ENCODE data around the gene MYH6.
"Not testable (repeated sequence)": the region's sequence is repeated elsewhere in the genome, so short reads cannot be mapped to it uniquely, and the experiment has no call there.

The MYH6 gene

GRCh38 chr14:23413681-23414080 is 5.6 kb upstream of the MYH6 start:
- no peak for DNase-seq

GRCh38 chr14:23411563-23412525 is 3.8 kb upstream of the MYH6 start:
- DNase-seq = no peak

GRCh38 chr14:23409966-23410635 is 2.0 kb upstream of the MYH6 start:
- DNase-seq = no peak

- DNase-seq = no peak
Measured at GRCh38 chr14:23409475-23409874, 1.4 kb upstream of the MYH6 start.

- no peak for DNase-seq
Measured at GRCh38 chr14:23408307-23408630, 196 bp upstream of the MYH6 start.

- no peak for DNase-seq
Measured at GRCh38 chr14:23406725-23407355, 1.2 kb downstream of the MYH6 start.

GRCh38 chr14:23406244-23406643 is 1.8 kb downstream of the MYH6 start:
- DNase-seq = no peak

DNA sequence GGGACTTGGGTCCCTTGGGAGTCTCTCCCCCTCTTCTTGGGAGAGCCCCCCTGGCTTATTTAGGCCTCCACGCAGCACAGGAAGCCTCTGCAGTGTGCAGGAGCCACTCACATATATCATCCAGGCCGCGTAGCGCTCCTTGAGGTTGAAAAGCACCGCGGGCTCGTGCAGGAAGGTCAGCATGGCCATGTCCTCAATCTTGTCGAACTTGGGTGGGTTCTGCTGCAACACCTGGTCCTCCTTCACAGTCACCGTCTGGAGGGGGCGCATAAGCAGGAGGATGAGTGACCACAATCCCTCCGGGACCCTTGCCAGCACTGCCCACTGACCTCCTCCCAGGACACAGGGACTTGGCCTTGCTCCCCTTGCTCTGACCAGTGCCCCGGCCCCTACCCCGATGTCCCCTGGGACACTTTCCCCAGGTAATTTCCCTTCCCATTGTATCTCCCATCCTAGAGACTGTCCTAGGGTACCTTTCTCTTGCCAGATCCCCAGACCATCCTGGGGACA is 2.5 kb downstream of the MYH6 start:
- DNase-seq = no peak

DNA sequence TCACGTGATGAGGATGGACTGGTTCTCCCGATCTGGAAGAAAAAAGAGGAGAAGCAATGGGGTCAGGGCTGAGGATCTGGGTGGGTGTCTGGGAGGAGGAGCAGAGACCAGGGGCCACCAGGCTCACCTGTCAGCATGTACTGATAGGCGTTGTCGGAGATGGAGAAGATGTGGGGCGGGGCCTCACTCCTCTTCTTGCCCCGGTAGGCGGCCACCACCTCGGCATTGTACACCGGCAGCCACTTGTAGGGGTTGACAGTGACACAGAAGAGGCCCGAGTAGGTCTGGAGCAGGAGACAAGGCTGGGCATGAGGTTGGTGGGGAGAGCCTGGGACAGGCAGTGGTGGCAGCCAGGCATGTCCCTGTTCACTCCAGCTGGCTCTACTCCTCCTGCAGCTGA is 3.0 kb downstream of the MYH6 start:
- no peak for DNase-seq

DNA sequence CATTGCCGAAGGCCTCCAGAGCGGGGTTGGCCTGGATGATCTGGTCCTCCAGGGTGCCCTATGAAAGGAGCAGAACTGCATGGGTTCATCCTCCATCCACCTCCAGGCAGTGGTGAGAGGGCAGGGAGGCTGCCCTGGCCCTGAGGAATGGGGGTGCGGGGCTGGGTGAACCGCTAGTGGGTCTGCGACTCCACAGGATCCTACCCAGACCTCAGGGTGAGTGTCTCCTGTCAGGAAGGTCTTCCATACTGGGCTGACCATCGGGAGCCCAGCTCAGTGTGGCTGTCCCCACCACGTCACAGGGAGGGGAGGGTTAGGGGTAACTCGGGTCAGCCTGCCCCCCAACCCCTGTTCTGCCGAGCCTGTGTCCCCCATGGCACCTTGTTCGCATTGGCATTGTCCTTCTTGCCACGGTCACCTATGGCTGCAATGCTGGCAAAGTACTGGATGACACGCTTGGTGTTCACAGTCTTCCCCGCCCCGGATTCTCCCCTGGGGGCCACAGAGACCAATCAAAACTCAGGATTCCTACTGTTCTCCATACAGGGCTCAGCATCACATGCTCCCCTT is 3.7 kb downstream of the MYH6 start:
- no peak for DNase-seq

DNA sequence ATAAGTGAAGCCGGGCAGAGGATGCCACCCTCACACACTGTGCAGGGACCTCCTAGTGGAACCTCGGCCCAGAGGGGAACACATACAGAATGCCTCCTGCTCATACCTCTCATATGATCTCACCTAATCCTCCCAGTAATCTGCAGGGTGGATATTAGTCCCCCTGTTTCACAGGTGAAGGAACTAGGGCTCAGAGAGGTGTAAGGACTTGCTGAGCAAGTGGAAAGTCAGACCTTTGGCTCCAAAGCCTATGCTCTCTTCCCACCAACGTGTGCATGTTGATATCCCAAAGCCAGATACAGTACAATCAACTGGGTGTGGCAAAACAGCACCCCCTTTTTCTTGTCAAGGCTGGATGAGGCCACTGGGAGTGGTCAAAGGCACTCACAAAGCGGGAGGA is 4.2 kb downstream of the MYH6 start:
- no peak for DNase-seq

GRCh38 chr14:23403139-23403438 is 5.0 kb downstream of the MYH6 start:
- no peak for DNase-seq

DNA sequence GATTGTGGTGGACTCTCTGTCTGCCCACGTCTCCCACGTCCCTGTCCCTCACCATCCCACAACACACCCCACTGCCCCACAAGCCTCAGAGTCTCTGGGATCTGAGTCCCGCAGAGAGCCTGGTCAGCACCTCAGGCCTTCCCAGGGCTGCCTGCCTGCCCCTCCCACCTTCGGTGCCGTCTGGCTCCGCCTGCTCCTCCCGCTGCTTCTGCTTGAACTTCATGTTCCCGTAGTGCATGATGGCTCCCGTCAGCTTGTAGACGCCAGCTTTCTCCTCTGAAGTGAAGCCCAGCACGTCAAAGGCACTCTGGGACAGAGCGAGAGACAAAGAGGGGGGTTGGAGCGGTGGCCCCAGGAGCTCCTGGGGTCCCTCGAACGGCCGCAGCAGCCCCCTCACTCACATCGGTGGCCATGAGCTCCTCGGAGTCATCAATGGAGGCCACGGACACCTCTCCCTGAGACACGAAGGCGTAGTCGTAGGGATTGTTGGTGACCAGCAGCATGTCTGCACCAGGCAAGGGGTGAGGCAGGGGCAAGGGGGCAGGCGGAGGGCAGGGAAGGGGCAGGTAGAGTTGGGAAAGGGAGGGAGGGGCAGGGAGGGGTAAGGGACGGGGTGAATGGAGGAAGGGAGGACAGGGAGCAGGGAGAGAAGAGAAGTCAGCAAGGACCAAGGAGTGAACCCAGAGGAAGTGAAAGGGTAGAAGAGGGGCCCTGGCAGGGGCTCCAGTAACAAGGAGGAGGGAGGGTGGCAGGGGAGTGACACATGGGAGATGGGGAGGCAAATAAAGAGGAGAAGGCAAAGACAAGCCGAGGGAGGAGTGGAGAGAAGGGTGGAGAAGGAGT is 5.6 kb downstream of the MYH6 start:
- DNase-seq = no peak

DNA sequence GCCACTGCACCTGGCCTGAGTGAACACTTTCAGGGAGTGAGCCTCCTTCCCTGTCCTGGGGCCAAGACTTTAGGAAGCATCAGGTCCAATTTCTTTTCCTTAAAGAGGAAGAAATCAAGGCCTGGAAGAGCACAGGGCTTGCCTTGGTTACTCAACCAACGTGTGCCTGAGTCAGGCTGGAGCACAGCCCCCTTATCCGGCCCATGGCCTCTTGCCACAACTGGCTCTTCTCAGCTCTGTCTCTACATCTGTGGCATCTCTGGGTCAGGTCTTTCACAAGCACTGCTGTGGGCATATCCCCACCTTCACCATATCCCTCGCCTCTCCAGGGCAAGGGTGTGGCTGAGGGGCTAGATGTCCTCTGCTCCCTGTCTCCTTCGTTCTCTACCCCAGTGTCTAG is 6.8 kb downstream of the MYH6 start:
- DNase-seq = no peak

DNA sequence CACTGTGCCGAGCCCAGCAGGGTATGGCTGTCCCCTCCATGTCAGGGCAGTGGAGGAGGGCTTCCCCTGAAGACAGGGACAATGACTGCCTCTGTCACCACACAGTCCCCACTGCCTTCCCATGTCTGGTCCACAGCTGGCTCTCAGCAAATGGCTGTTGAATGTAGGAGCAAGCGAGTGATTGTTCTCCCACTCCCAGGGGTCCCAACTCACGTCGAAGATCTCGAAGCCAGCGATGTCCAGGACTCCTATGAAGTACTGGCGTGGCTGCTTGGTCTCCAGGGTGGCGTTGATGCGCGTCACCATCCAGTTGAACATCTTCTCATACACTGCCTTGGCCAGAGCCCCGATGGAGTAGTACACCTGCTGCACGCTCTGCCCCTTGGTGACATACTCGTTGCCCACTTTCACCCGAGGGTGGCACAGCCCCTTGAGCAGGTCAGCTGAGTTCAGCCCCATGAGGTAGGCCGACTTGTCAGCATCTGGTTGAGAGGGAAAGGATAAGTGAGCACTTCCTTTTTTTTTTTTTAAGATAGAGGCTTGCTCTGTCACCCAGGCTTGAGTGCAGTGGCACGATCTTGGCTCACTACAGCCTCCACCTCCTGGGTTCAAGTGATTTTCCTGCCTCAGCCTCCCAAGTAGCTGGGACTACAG is 7.5 kb downstream of the MYH6 start:
- DNase-seq = not testable (repeated sequence)

GRCh38 chr14:23399591-23399990 is 8.5 kb downstream of the MYH6 start:
- no peak for DNase-seq

- no peak for DNase-seq
Measured at GRCh38 chr14:23399136-23399535, 8.9 kb downstream of the MYH6 start.

DNA sequence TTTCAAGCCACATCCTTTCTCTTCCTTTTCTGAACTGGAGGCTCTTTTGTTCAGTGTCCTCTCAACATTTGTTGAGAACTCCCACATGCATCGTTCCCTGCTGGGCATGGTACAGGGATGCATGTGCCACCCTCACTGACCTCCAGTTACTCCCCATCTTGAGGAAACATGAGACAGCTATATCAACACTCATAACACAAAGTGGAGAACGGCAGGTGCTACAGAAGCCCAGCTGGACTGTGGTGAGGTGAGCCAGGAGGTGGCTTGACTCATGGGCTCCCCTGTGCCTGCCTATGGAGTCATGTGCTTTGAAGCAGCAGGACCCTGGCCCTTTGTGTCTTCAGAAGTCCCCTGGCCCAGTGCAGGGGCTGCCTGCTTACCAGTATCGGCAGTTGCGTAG is 9.7 kb downstream of the MYH6 start:
- no peak for DNase-seq

DNA sequence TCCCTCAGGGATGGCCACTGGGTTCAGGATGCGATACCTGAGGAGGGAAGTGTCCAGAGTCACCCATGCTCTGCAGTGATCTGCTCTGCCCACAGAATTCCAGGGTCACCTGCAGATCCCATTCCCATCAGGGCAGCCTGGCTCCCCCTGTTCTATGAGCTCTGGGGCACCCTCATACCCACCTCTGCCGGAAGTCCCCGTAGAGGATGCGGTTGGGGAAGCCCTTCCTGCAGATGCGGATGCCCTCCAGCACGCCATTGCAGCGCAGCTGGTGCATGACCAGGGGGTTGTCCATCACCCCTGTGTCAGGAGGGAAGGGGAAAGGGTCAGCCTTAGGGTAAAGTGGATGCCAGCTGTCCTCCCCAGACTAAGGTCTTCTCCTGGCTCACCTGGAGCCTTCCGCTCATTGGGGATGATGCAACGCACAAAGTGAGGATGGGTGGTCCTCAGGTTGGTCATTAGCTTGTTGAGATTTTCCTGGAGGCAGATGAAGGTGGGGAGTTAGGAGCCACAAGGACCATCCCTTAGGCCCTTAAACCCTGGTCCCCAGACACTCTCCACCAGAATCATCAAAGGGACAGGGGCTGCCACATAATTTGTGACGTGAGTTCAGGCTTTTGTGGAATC is 11.2 kb downstream of the MYH6 start:
- DNase-seq = no peak

- DNase-seq = no peak
Measured at GRCh38 chr14:23396126-23396525, 11.9 kb downstream of the MYH6 start.

DNA sequence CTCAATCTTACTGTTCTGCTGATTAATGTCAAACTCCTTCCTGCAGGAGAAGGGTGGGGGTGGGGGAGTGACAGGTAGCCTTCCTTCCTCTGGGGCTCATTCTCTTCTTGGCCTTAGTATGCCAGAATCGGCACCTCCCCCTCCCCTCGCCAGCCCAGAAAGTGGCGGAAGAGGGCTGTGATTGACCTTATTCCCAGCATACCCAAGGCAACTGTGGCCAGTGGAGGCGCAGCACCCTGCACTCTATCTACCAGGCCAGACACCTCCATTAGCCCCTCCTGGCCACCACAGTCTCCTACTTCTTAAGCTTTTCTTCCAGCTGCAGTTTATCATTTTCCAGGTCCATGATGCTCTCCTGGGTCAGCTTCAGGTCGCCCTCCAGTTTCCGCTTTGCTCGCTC is 15.5 kb downstream of the MYH6 start:
- DNase-seq = no peak

DNA sequence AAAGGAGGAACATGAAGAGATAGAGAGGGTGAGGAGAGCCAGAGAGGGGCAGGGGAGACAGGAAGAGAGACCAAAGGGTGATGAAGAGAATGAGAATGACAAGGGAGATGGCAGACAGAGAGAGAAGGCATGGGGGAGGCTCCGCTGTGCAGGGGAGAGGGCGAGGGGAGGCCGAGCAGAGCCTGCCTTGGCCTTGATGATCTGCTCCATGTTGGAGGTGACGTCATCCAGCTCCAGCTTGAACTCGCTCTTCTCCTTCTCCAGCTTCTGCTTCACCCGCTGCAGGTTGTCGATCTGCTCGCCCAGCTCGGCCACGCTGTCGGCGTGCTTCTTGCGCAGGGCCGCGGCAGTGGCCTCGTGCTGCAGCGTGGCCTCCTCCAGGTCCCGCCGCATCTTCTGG is 18.2 kb downstream of the MYH6 start:
- DNase-seq = not testable (repeated sequence)

Data from stimulated activated CD4-positive, alpha-beta T cell treated with anti-CD3 and anti-CD28 coated beads, Interleukin-2, amount 100 ng/mL, for 48 hours (primary cell).